AG10803 (cell line): ENCODE results near the gene MAML3.

Experiments
- DNase-seq: peaks from one replicate; pipeline ENCODE4 v3.0.0; 2010; ENCODE audit warnings: low read depth
- H3K4me3 ChIP-seq: 2 replicates; pipeline ENCODE4 v1.5.1; 2011; ENCODE audit warnings: mild to moderate bottlenecking, low read length, control low read depth
- TF ChIP-seq, protein P1 (sequence below): conservative IDR thresholded peaks from 2 replicates; pipeline ENCODE4 v1.5.1; 2011; ENCODE audit warnings: mild to moderate bottlenecking, low read length, control low read depth, inconsistent platforms

MAML3 gene

DNA sequence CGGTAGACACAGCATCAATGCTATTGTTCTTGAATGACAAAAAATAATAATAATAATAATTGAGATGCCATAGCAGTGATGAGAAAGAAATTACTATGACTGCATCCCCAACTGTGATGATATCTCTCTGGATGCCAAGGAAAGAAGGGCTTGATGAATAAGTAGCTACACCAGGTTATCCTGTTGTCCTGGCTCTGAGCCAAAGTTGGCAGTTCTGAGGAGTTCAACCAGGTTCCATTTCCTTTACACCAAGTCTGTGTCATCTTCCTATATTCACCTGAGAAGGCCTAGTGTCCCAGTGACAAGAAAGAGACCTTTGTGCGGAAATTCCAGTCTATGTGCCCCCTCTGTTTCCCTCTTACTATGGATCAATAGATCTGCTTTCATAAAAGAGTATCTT lies 3.4 kb upstream of the MAML3 start:
- no peak overlapping the region for H3K4me3 ChIP-seq

GRCh38 chr4:140156529-140157171 lies 2.7 kb upstream of the MAML3 start:
- DNase-seq, result peak; percentile 9
- TF ChIP-seq, protein P1, sequence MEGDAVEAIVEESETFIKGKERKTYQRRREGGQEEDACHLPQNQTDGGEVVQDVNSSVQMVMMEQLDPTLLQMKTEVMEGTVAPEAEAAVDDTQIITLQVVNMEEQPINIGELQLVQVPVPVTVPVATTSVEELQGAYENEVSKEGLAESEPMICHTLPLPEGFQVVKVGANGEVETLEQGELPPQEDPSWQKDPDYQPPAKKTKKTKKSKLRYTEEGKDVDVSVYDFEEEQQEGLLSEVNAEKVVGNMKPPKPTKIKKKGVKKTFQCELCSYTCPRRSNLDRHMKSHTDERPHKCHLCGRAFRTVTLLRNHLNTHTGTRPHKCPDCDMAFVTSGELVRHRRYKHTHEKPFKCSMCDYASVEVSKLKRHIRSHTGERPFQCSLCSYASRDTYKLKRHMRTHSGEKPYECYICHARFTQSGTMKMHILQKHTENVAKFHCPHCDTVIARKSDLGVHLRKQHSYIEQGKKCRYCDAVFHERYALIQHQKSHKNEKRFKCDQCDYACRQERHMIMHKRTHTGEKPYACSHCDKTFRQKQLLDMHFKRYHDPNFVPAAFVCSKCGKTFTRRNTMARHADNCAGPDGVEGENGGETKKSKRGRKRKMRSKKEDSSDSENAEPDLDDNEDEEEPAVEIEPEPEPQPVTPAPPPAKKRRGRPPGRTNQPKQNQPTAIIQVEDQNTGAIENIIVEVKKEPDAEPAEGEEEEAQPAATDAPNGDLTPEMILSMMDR, result no peak
- no peak overlapping the region for H3K4me3 ChIP-seq

More for the DNA sequence above, 3.4 kb upstream of the MAML3 start:
- TF ChIP-seq, protein P1, result no peak
- DNase-seq, result no peak

GRCh38 chr4:140154572-140154891 lies 548 bp upstream of the MAML3 start:
- peak overlapping the region; percentile 88 for H3K4me3 ChIP-seq
- TF ChIP-seq, protein P1, result no peak
- DNase-seq, result no peak

- DNase-seq, result no peak
- TF ChIP-seq, protein P1, result no peak
- peak overlapping the region; percentile 88 for H3K4me3 ChIP-seq
These were observed 616 bp downstream of the MAML3 start for GRCh38 chr4:140153419-140153717.

DNA sequence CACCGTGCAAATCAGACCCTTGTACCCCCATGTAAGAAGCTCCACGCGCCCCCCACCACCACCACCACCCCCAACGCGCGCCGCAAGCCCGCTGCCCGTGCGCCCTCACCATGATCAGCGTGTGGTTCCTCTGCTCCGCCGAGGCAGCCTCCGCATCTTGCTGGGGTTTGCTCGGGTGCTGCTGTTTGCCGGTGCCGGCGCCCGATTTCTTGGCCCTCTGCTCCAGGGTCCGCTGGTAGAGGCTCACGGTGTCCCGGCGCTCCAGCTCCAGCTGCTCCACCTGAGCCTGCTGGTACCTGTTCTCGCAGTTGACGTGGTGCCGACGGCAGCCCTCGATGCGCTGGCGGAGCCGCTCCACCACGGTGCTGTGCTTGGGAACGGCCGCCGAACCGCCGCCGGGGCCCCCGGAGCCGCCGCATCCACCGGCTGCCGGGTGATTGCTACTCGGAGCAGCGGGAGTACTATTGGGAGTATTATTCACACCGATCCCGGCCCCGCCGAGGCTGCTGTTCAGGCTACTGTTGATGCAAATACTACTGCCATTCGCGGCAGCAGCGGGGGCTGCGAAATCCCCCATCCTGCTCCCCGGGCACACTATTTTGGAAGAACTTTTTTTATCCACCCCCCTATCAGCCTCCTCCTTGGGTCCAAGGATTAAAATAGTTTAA lies 1.1 kb downstream of the MAML3 start:
- peak; percentile 54 for DNase-seq
- TF ChIP-seq, protein P1, result no peak
- H3K4me3 ChIP-seq, result peak overlapping the region; percentile 88

DNA sequence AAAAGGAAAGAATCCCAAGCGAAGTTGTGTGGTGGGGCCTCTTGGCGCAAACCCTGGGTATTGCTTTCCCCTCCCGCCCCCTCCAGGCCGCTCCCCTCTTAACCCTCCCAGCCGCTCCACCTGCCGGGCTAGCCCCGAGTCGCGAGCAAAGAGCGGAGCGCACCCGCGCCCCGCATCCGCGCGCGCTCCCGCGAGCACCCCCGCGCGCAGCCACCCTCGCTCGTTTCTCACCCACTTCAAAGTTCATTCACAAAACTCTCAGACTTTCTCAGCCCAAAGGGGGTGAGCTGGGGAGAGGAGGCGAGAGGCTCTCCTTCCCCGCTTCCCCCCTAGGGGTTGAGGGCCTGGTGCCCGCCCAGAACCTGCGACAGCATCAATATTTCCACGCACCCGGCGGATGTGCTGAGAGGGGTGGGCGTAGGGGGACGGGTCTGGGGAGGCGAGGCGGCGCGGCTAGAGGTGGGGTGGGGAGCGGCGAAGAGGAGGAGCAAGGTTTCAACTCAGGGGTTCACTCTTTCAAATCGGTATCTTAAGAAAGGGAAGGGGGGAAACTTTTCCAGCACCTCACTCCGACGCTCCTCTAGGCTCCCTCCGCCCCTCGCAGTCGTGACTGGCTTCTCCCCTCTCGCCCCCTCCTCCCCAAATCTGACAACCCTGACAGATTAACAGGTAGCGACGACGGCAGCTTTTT lies 1.8 kb downstream of the MAML3 start:
- H3K4me3 ChIP-seq, result peak overlapping the region; percentile 88
- DNase-seq, result peak; percentile 32
- TF ChIP-seq, protein P1, result peak; percentile 5; the same call in 1 of the 2 replicates

DNA sequence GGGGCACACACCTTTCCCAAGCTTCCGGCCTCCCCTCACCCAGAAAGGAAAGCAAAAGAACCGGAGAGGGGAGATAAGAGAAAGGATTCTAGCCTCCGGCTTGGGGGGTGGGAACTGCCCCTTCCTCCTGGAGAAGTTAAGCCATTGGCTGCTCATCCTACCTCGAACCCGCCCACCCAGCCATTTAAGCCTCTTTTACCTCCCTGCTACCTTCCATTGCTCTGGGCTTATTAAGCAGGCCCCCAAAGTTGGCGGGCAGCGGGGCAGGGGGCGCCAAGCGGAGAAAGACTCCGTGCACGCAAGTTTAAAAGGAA lies 2.3 kb downstream of the MAML3 start:
- DNase-seq, result peak; percentile 56
- peak overlapping the region; percentile 88 for H3K4me3 ChIP-seq
- TF ChIP-seq, protein P1, result no peak
